Measurements from ENCODE around the gene NUP37. TPM values are rescaled to one million over a fixed set of nuclear protein-coding genes. Genes with fewer than 3 reads are reported as not detected.
A peak's percentile ranks its signal among the peaks of the same experiment; 100 is the strongest.
"Not testable (repeated sequence)": the region's sequence is repeated elsewhere in the genome, so short reads cannot be mapped to it uniquely, and the experiment has no call there.

NUP37 gene
- total and polyA plus RNA-seq, 7 donors: 12.5 to 30.6 (median 19.9) TPM

- no peak for DNase-seq
- no peaks in the 10 kb centered on the region for H3K9me3 ChIP-seq
- WGBS, 3 donors: 77 to 93% (median 89%) methylated on average over 1 of the region's 1 CpG
- H3K4me3 ChIP-seq: no peak overlapping the region
- no peaks in the 10 kb centered on the region for H3K4me1 ChIP-seq
- no peak overlapping the region for H3K27ac ChIP-seq
- H3K27me3 ChIP-seq (ENCODE audit: insufficient read depth in 3 of 3, low read length in 2 of 3): no peaks in the 10 kb centered on the region
- no peaks in the 10 kb centered on the region for H3K36me3 ChIP-seq (ENCODE audit: insufficient read depth in 1 of 2, low read depth in 1 of 2)
- TF ChIP-seq CTCF (IDR thresholded peaks at IDR 0.05): no peak
- no peak for ATAC-seq
- intact Hi-C loops (cut with DNase I): no loop called here
These were observed 24.3 kb upstream of the NUP37 start for GRCh38 chr12:102144221-102144620.

- intact Hi-C loops (cut with DNase I); H3K27me3 ChIP-seq (ENCODE audit: insufficient read depth in 3 of 3, low read length in 2 of 3); H3K9me3 ChIP-seq; DNase-seq; H3K4me1 ChIP-seq; H3K4me3 ChIP-seq; ATAC-seq; H3K36me3 ChIP-seq (ENCODE audit: insufficient read depth in 1 of 2, low read depth in 1 of 2); H3K27ac ChIP-seq: not testable (repeated sequence)
- WGBS, 3 donors: 91 to 95% (median 95%) methylated on average over 11 of the region's 11 CpGs
These were observed 23.0 kb upstream of the NUP37 start for GRCh38 chr12:102142866-102143373.

GRCh38 chr12:102137619-102138018 is 17.7 kb upstream of the NUP37 start:
- H3K36me3 ChIP-seq (ENCODE audit: insufficient read depth in 1 of 2, low read depth in 1 of 2); H3K4me1 ChIP-seq; DNase-seq; H3K27ac ChIP-seq; intact Hi-C loops (cut with DNase I); H3K27me3 ChIP-seq (ENCODE audit: insufficient read depth in 3 of 3, low read length in 2 of 3); H3K4me3 ChIP-seq; ATAC-seq; H3K9me3 ChIP-seq: not testable (repeated sequence)
- 93 to 96% (median 96%) methylated on average over 8 of the region's 8 CpGs for WGBS, 3 donors

- 96 to 100% (median 97%) methylated on average over 2 of the region's 2 CpGs for WGBS, 3 donors
These were observed 11.5 kb upstream of the NUP37 start for GRCh38 chr12:102131442-102131841.

GRCh38 chr12:102130720-102131119 is 10.8 kb upstream of the NUP37 start:
- not testable (repeated sequence) for DNase-seq, ATAC-seq

More at GRCh38 chr12:102131442-102131841, 11.5 kb upstream of the NUP37 start:
- H3K9me3 ChIP-seq; H3K36me3 ChIP-seq (ENCODE audit: insufficient read depth in 1 of 2, low read depth in 1 of 2); H3K4me3 ChIP-seq; H3K27me3 ChIP-seq (ENCODE audit: insufficient read depth in 3 of 3, low read length in 2 of 3); ATAC-seq; H3K27ac ChIP-seq; H3K4me1 ChIP-seq; DNase-seq; intact Hi-C loops (cut with DNase I): not testable (repeated sequence)

GRCh38 chr12:102121328-102121727 is 1.4 kb upstream of the NUP37 start:
- H3K27ac ChIP-seq; ATAC-seq; DNase-seq; H3K27me3 ChIP-seq (ENCODE audit: insufficient read depth in 3 of 3, low read length in 2 of 3); H3K4me3 ChIP-seq; H3K9me3 ChIP-seq: not testable (repeated sequence)
- 94 to 98% (median 97%) methylated on average over 2 of the region's 2 CpGs for WGBS, 3 donors
- intact Hi-C loops (cut with DNase I): loop anchor here in 1 of 2 donors (5.0 kb wide), 1 partner anchor 59 kb away; the partner anchor contains the start of gene WASHC3
- H3K36me3 ChIP-seq (ENCODE audit: insufficient read depth in 1 of 2, low read depth in 1 of 2): peaks cover 0 to 22% of the 10 kb centered on the region in 2 donors
- peaks cover 18% of the 10 kb centered on the region for H3K4me1 ChIP-seq

More at GRCh38 chr12:102130720-102131119, 10.8 kb upstream of the NUP37 start:
- WGBS, 3 donors: 84 to 97% (median 87%) methylated on average over 3 of the region's 3 CpGs
- H3K27ac ChIP-seq; H3K9me3 ChIP-seq; intact Hi-C loops (cut with DNase I); H3K36me3 ChIP-seq (ENCODE audit: insufficient read depth in 1 of 2, low read depth in 1 of 2); H3K4me1 ChIP-seq; H3K27me3 ChIP-seq (ENCODE audit: insufficient read depth in 3 of 3, low read length in 2 of 3); H3K4me3 ChIP-seq: not testable (repeated sequence)

GRCh38 chr12:102120886-102121285 is 972 bp upstream of the NUP37 start:
- DNase-seq (no peak), ATAC-seq (no peak)
- Histone ChIP-seq H3K9me3 (no peaks in the 10 kb centered on the region), H3K4me1 (peaks cover 18% of the 10 kb centered on the region), H3K36me3 (ENCODE audit: insufficient read depth in 1 of 2, low read depth in 1 of 2) (peaks cover 0 to 27% of the 10 kb centered on the region in 2 donors), H3K27me3 (ENCODE audit: insufficient read depth in 3 of 3, low read length in 2 of 3) (no peaks in the 10 kb centered on the region), H3K4me3 (peak overlapping the region; percentile 91), H3K27ac (no peak overlapping the region)
- intact Hi-C loops (cut with DNase I): loop anchor here in 1 of 2 donors (5.0 kb wide), 1 partner anchor 59 kb away; the partner anchor contains the start of gene WASHC3
- 31 to 32% (median 32%) methylated on average over 4 of the region's 4 CpGs for WGBS, 3 donors
- no peak for TF ChIP-seq CTCF (IDR thresholded peaks at IDR 0.05)

All from psoas muscle (tissue), 8 donors.